ENCODE data around the gene ITSN2. TPM values are rescaled to one million over a fixed set of nuclear protein-coding genes. Genes with fewer than 3 reads are reported as not detected.

ITSN2 gene
- total RNA-seq, 1 experiment from 2014 or later = 36.5 TPM

DNA sequence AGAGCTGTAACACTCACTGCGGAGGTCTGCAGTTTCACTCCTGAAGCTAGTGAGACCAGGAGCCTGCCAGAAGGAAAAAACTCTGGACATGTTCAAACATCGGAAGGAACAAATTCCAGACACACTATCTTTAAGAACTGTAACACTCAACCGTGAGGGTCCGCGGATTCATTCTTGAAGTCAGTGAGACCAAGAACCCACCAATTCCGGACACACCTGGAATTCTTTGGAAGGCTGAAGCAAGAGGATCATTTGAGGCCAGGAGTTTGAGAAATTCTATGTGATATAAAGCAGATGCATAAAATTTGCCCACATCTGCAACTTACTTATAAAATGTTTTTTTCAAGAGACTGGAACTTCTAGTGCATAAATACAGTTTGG lies 43.5 kb upstream of the ITSN2 start:
- intact Hi-C loops (cut with micrococcal nuclease) = no loop called here
- no TSS peak for BruUV-seq (replicated peaks)
- Mint-ChIP-seq H3K27me3 (ENCODE audit: insufficient read depth, unreplicated experiment) (no peaks in the 10 kb centered on the region), H3K4me3 (ENCODE audit: unreplicated experiment) (no peak overlapping the region), H3K4me1 (ENCODE audit: insufficient read depth, unreplicated experiment) (peaks cover 5% of the 10 kb centered on the region), H3K27ac (ENCODE audit: low read depth, unreplicated experiment) (no peak overlapping the region), H3K36me3 (ENCODE audit: insufficient read depth, unreplicated experiment) (no peaks in the 10 kb centered on the region), H3K9me3 (ENCODE audit: unreplicated experiment) (no peaks in the 10 kb centered on the region)
- TF ChIP-seq, protein P1, sequence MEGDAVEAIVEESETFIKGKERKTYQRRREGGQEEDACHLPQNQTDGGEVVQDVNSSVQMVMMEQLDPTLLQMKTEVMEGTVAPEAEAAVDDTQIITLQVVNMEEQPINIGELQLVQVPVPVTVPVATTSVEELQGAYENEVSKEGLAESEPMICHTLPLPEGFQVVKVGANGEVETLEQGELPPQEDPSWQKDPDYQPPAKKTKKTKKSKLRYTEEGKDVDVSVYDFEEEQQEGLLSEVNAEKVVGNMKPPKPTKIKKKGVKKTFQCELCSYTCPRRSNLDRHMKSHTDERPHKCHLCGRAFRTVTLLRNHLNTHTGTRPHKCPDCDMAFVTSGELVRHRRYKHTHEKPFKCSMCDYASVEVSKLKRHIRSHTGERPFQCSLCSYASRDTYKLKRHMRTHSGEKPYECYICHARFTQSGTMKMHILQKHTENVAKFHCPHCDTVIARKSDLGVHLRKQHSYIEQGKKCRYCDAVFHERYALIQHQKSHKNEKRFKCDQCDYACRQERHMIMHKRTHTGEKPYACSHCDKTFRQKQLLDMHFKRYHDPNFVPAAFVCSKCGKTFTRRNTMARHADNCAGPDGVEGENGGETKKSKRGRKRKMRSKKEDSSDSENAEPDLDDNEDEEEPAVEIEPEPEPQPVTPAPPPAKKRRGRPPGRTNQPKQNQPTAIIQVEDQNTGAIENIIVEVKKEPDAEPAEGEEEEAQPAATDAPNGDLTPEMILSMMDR (IDR thresholded peaks at IDR 0.05; ENCODE audit: unreplicated experiment) = no peak
- ChIA-PET CTCF (interaction anchor here (0.5 to 1.2 kb wide), 4 partner anchors 12 to 673 kb away, joined by 3 to 5 read pairs (median 3); no protein-coding TSS in a partner anchor), POLR2A (no interaction called here)
- DNase-seq (ENCODE audit: unreplicated experiment) = no peak

DNA sequence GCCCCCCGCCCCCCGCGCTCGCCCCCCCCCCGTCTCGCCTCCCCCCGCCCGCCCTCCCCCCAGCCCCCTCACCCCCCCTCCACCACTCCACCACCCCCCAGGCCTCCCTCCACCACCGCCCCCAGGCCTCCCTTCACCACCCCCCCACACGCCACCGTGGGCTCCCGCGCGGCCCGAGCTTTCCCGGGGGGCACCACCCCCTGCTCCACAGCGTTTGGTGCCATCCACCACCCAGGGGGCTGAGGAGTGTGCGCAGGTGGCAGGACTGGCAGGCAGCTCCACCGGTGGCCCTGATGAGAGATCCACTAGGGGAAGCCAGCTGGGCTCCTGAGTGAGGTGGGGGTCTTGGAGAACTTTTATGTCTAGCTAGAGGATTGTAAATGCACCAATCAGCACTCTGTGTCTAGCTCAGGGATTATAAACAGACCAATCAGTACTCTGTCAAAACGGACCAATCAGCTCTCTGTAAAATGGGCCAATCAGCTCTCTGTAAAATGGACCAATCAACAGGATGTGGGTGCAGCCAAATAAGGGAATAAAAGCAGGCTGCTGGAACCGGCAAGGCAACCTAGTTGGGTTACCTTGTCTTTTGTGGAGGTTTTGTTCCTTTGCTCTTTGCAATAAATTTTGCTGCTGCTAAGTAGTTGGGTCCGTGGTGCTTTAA lies 43.0 kb upstream of the ITSN2 start:
- peaks cover 5% of the 10 kb centered on the region for H3K4me1 Mint-ChIP-seq (ENCODE audit: insufficient read depth, unreplicated experiment)
- intact Hi-C loops (cut with micrococcal nuclease) = no loop called here
- no peaks in the 10 kb centered on the region for H3K36me3 Mint-ChIP-seq (ENCODE audit: insufficient read depth, unreplicated experiment)
- TF ChIP-seq, protein P1 (IDR thresholded peaks at IDR 0.05; ENCODE audit: unreplicated experiment) = no peak
- no peak overlapping the region for H3K4me3 Mint-ChIP-seq (ENCODE audit: unreplicated experiment)
- BruUV-seq (replicated peaks) = no TSS peak
- ChIA-PET CTCF (interaction anchor here (0.5 to 1.0 kb wide), 2 partner anchors 12 to 673 kb away, joined by 3 read pairs; no protein-coding TSS in a partner anchor), POLR2A (no interaction called here)
- no peaks in the 10 kb centered on the region for H3K27me3 Mint-ChIP-seq (ENCODE audit: insufficient read depth, unreplicated experiment)
- no peaks in the 10 kb centered on the region for H3K9me3 Mint-ChIP-seq (ENCODE audit: unreplicated experiment)
- DNase-seq (ENCODE audit: unreplicated experiment) = no peak
- no peak overlapping the region for H3K27ac Mint-ChIP-seq (ENCODE audit: low read depth, unreplicated experiment)

DNA sequence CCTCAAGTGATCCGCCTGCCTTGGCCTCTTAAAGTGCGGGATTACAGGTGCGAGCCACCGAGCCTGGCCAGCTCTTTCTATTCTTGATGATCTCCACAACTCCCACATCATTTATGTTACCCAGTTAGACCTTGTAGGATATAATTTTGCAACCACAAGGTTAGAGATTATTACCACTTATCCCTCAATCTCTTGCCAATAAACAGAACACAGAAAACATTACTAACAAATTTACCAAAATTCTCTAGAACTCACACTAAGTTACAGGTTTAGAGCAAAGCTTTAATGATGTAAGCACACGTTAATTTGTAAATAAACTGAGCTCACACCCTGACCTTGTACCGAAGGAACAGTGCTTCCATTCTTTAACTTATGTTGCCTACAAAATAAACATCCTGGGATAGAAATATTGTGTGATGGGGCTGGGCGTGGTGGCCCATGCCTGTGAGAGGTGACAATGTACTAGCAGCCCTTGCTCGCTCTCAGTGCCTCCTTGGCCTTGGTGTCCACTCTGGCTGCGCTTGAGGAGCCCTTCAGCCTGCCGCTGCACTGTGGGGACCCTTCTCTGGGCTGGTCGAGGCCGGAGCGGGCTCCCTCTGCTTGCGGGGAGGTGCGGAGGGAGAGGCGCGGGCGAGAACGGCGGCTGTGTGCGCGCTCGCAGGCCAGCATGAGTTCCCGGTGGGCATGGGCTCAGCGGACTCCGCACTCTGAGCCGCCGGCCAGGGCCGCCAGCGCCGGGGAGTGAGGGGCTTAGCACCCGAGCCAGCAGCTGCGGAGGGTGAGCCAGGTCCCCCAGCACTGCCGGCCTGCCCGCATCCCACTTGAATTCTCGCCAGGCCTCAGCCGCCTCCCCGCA lies 42.1 kb upstream of the ITSN2 start:
- Mint-ChIP-seq H3K27me3 (ENCODE audit: insufficient read depth, unreplicated experiment) (no peaks in the 10 kb centered on the region), H3K36me3 (ENCODE audit: insufficient read depth, unreplicated experiment) (no peaks in the 10 kb centered on the region), H3K9me3 (ENCODE audit: unreplicated experiment) (no peaks in the 10 kb centered on the region), H3K4me1 (ENCODE audit: insufficient read depth, unreplicated experiment) (peaks cover 5% of the 10 kb centered on the region), H3K27ac (ENCODE audit: low read depth, unreplicated experiment) (no peak overlapping the region), H3K4me3 (ENCODE audit: unreplicated experiment) (no peak overlapping the region)
- ChIA-PET CTCF (no interaction called here), POLR2A (no interaction called here)
- TF ChIP-seq, protein P1 (IDR thresholded peaks at IDR 0.05; ENCODE audit: unreplicated experiment) = no peak
- no TSS peak for BruUV-seq (replicated peaks)
- no peak for DNase-seq (ENCODE audit: unreplicated experiment)
- intact Hi-C loops (cut with micrococcal nuclease) = no loop called here

DNA sequence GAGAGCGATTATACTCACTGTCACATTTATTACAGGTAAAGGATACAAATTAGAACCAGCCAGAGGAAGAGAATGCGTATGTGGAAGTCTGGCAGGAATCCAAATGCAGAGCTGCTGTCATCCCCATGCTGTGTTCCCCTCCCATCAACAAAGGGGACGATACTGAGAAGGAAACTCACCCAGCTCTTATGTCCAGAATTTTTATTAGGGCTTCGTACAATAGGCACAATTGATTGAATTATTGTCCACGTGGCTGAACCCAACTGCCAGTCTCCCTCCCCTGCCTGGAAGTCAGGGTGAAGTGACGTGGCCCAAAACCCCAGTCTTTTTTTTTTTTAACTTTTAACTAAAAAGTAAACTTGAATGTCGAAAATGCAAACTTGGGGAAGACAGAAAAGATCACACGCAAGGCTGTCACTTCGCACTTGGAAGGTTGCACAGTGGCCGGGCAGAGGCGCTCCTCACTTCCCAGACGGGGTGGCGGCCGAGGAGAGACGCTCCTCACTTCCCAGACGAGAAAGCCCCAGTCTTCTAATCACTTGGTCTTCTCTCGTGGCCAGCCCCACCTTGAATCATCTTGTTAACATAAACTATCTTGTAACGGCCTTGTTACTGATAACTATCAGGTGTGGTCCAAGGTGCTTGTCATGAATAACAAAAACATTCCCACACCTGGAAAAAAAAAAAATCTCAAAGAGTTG lies 40.0 kb upstream of the ITSN2 start:
- POLR2A ChIA-PET = interaction anchor here (1.1 kb wide), 1 partner anchor 263 kb away, joined by 4 read pairs; no protein-coding TSS in a partner anchor
- H3K36me3 Mint-ChIP-seq (ENCODE audit: insufficient read depth, unreplicated experiment) = no peaks in the 10 kb centered on the region

More for the DNA sequence above, 40.0 kb upstream of the ITSN2 start:
- peaks cover 5% of the 10 kb centered on the region for H3K4me1 Mint-ChIP-seq (ENCODE audit: insufficient read depth, unreplicated experiment)
- H3K4me3 Mint-ChIP-seq (ENCODE audit: unreplicated experiment) = no peak overlapping the region
- no TSS peak for BruUV-seq (replicated peaks)
- no peak overlapping the region for H3K27ac Mint-ChIP-seq (ENCODE audit: low read depth, unreplicated experiment)
- no peaks in the 10 kb centered on the region for H3K27me3 Mint-ChIP-seq (ENCODE audit: insufficient read depth, unreplicated experiment)
- intact Hi-C loops (cut with micrococcal nuclease) = no loop called here
- CTCF ChIA-PET = interaction anchor here (0.6 to 2.1 kb wide), 2 partner anchors 10 to 12 kb away, joined by 3 to 11 read pairs; no protein-coding TSS in a partner anchor
- TF ChIP-seq, protein P1 (IDR thresholded peaks at IDR 0.05; ENCODE audit: unreplicated experiment) = no peak
- H3K9me3 Mint-ChIP-seq (ENCODE audit: unreplicated experiment) = no peaks in the 10 kb centered on the region
- no peak for DNase-seq (ENCODE audit: unreplicated experiment)

All from MCF 10A (cell line).